SU-DHL-6 (cell line): ENCODE results near the gene RASSF5.

Experiments used
- H2AFZ ChIP-seq: fragments of 200-600 bp; sonication (generic); 2 replicates; pipeline ENCODE4 v1.6.1; 2014; ENCODE audit warnings: low read depth, mild to moderate bottlenecking, moderate library complexity, mixed read lengths, antibody characterized with exemption, low read length; ENCODE audit not compliant: severe bottlenecking
- H3F3A ChIP-seq: fragments of 200-600 bp; shearing (Covaris generic); 2 replicates; pipeline ENCODE4 v1.6.0; 2016; ENCODE audit warnings: antibody characterized with exemption, mild to moderate bottlenecking; ENCODE audit not compliant: insufficient read depth
- H3K27ac ChIP-seq: fragments of 200-600 bp; sonication (generic); 2 replicates; pipeline ENCODE4 v1.5.1; 2016; ENCODE audit warnings: low read depth, mild to moderate bottlenecking, low read length, moderate library complexity, mixed read lengths
- H3K27me3 ChIP-seq: fragments of 200-600 bp; sonication (generic), shearing (Covaris generic); 2 replicates; pipeline ENCODE4 v1.6.0; 2014; ENCODE audit warnings: mild to moderate bottlenecking, low read length
- H3K36me3 ChIP-seq: fragments of 200-600 bp; sonication (generic); 2 replicates; pipeline ENCODE4 v1.6.1; 2014; ENCODE audit warnings: mild to moderate bottlenecking, low read length, mixed read lengths
- H3K4me2 ChIP-seq: fragments of 300-600, 200-600 bp; shearing (Covaris generic), sonication (generic); 2 replicates; pipeline ENCODE4 v1.6.0; 2014; ENCODE audit warnings: low read length, low read depth, mild to moderate bottlenecking; ENCODE audit not compliant: poor library complexity, severe bottlenecking
- H3K4me3 ChIP-seq: fragments of 200-600 bp; sonication (generic); 2 replicates; pipeline ENCODE4 v1.5.1; 2014; ENCODE audit warnings: antibody characterized with exemption, low read length, mild to moderate bottlenecking, mixed read lengths; ENCODE audit not compliant: insufficient read depth, poor library complexity, severe bottlenecking
- H3K79me2 ChIP-seq: fragments of 200-600 bp; sonication (generic); 2 replicates; pipeline ENCODE4 v1.6.1; 2014; ENCODE audit warnings: mild to moderate bottlenecking, low read length, moderate library complexity; ENCODE audit not compliant: insufficient read depth
- H3K9ac ChIP-seq: fragments of 200-600 bp; sonication (generic); 2 replicates; pipeline ENCODE4 v1.7.0; 2014; ENCODE audit warnings: mild to moderate bottlenecking, low read length
- H3K9me2 ChIP-seq: fragments of 200-600 bp; sonication (generic); replicated peaks from 2 replicates; pipeline ENCODE4 v1.6.1; 2014; ENCODE audit warnings: low read length; ENCODE audit not compliant: insufficient read depth
- H3K9me3 ChIP-seq: fragments of 200-600 bp; sonication (generic); 2 replicates; pipeline ENCODE4 v1.6.1; 2014; ENCODE audit warnings: low read length, mixed read lengths; ENCODE audit not compliant: insufficient read depth
- H4K20me1 ChIP-seq: fragments of 200-600 bp; sonication (generic); 2 replicates; pipeline ENCODE4 v1.6.1; 2014; ENCODE audit warnings: low read depth, mild to moderate bottlenecking, antibody characterized with exemption, low read length, moderate library complexity, mixed read lengths
- EZH2phosphoT487 ChIP-seq: fragments of 200-600 bp; sonication (generic), shearing (Covaris generic); conservative IDR thresholded peaks from 2 replicates; pipeline ENCODE4 v1.6.1; 2018; ENCODE audit warnings: mild to moderate bottlenecking, antibody characterized with exemption, low read length, moderate library complexity, mixed read lengths
- TF ChIP-seq, protein P1 (sequence below): fragments of 200-600 bp; sonication (generic); IDR thresholded peaks from one replicate; pipeline ENCODE4 v1.5.1; 2017; ENCODE audit warnings: antibody characterized with exemption, mild to moderate bottlenecking, low read length, moderate library complexity; ENCODE audit not compliant: insufficient read depth, poor library complexity, severe bottlenecking

The RASSF5 gene

GRCh38 chr1:206538086-206538770 is 30.9 kb downstream of the RASSF5 start:
- no peak for TF ChIP-seq EZH2phosphoT487
- TF ChIP-seq, protein P1, sequence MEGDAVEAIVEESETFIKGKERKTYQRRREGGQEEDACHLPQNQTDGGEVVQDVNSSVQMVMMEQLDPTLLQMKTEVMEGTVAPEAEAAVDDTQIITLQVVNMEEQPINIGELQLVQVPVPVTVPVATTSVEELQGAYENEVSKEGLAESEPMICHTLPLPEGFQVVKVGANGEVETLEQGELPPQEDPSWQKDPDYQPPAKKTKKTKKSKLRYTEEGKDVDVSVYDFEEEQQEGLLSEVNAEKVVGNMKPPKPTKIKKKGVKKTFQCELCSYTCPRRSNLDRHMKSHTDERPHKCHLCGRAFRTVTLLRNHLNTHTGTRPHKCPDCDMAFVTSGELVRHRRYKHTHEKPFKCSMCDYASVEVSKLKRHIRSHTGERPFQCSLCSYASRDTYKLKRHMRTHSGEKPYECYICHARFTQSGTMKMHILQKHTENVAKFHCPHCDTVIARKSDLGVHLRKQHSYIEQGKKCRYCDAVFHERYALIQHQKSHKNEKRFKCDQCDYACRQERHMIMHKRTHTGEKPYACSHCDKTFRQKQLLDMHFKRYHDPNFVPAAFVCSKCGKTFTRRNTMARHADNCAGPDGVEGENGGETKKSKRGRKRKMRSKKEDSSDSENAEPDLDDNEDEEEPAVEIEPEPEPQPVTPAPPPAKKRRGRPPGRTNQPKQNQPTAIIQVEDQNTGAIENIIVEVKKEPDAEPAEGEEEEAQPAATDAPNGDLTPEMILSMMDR, result no peak

GRCh38 chr1:206538901-206539640 is 31.7 kb downstream of the RASSF5 start:
- Histone ChIP-seq H4K20me1 (no peaks in the 10 kb centered on the region), H3K27ac (no peak overlapping the region), H3K27me3 (no peaks in the 10 kb centered on the region), H3F3A (no peaks in the 10 kb centered on the region), H3K79me2 (no peaks in the 10 kb centered on the region), H3K9me2 (no peaks in the 10 kb centered on the region), H3K36me3 (no peaks in the 10 kb centered on the region), H2AFZ (no peak overlapping the region), H3K9ac (no peak overlapping the region), H3K9me3 (no peaks in the 10 kb centered on the region), H3K4me2 (no peak overlapping the region), H3K4me3 (no peak overlapping the region)
- TF ChIP-seq, protein P1, result no peak
- no peak for TF ChIP-seq EZH2phosphoT487

More at GRCh38 chr1:206538086-206538770, 30.9 kb downstream of the RASSF5 start:
- no peak overlapping the region for H2AFZ ChIP-seq
- H3K9me3 ChIP-seq, result no peaks in the 10 kb centered on the region
- no peaks in the 10 kb centered on the region for H3K9me2 ChIP-seq
- H3F3A ChIP-seq, result no peaks in the 10 kb centered on the region
- no peak overlapping the region for H3K9ac ChIP-seq
- H4K20me1 ChIP-seq, result no peaks in the 10 kb centered on the region
- H3K79me2 ChIP-seq, result no peaks in the 10 kb centered on the region
- H3K4me2 ChIP-seq, result no peak overlapping the region
- H3K27me3 ChIP-seq, result no peaks in the 10 kb centered on the region
- H3K4me3 ChIP-seq, result no peak overlapping the region
- no peak overlapping the region for H3K27ac ChIP-seq
- H3K36me3 ChIP-seq, result no peaks in the 10 kb centered on the region

DNA sequence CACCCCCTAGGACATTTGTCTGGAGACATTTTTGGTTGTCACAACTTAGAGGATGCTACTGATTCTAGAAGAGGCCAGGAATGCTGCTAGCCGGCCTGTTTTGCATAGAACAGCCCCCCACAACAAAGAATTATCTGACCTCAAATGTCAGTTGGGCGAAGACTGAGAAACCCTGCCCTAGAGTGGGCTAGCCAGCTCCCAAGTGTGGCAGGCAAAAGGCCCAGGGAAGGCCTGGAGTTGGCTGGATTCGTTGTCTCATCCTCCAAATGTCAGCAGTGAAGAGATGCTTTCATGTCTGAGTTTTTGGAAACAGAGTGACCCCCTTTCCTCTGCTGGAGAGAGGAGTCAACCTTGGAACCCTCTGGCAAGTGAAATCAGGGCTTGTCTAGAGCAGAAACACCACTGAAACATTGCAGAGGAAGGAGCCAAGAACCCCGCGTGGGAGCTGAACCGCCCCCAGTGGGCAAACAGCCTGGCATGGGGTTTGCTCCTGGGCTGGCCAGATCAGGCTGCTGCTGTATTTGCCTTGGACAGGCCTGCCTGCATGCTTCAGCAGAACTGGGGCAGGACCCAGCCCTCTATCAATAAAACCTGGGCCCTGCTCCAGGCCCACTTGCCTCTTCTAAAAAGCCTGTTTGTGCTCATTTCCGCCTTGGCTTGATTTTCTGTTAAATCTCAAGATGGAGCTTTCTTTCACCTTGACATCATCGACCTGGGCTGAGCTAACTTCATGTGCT is 32.9 kb downstream of the RASSF5 start:
- Histone ChIP-seq H3K27ac (no peak overlapping the region), H3K27me3 (no peaks in the 10 kb centered on the region), H3F3A (no peaks in the 10 kb centered on the region), H3K9me3 (no peaks in the 10 kb centered on the region), H3K36me3 (no peaks in the 10 kb centered on the region), H3K4me3 (no peak overlapping the region), H3K9me2 (no peaks in the 10 kb centered on the region), H4K20me1 (no peaks in the 10 kb centered on the region), H3K9ac (no peak overlapping the region), H3K4me2 (no peak overlapping the region), H2AFZ (no peak overlapping the region), H3K79me2 (no peaks in the 10 kb centered on the region)
- TF ChIP-seq, protein P1, result no peak
- TF ChIP-seq EZH2phosphoT487, result no peak
